Stimulated activated CD8-positive, alpha-beta memory T cell treated with anti-CD3 and anti-CD28 coated beads, Interleukin-7, amount 100 ng/mL, for 24 hours (primary cell): ENCODE measurements around the gene SLC7A4.
"Not testable (repeated sequence)": the region's sequence is repeated elsewhere in the genome, so short reads cannot be mapped to it uniquely, and the experiment has no call there.

ENCODE experiments used
- DNase-seq: peaks from one replicate; pipeline ENCODE4 v3.0.0-alpha.2; 2020; ENCODE audit warnings: low read depth

SLC7A4 gene

DNA sequence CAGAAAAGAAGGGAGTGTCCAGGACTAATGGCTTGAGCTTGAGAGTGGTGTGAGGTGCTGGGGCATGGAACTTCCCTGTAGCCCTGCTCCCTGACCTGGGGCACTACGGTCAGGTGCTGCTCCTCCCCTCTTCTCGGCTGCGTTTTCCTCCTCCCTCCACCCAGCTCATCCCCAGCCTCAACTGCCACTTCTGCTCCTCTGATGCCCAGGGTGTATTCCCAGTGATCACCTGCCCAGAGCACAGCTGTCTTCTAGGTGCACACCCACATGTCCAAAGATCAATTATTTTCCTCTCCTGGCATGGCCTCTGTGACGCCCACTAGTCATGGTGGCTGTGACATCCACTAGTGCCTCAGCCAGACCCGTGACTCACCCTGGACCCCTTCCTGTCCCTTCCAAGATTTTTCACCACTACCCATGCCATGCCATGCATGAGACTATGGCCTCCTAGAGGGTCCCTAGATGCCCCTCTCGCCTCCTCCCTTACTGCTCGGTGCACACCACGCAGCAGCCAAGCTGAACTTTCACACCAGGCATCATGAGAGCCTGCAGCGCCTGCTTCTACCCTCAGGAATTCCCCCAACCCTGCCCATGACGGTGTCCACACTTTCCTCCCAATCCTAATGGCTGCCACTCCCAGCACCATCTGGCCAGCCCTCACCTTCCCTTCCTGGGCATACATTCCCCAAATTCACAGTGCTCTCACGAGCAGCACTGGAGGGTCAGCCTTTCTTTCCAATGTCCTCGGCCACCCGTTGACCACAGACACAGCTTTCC, 15.5 kb downstream of the SLC7A4 start:
- DNase-seq = no peak

DNA sequence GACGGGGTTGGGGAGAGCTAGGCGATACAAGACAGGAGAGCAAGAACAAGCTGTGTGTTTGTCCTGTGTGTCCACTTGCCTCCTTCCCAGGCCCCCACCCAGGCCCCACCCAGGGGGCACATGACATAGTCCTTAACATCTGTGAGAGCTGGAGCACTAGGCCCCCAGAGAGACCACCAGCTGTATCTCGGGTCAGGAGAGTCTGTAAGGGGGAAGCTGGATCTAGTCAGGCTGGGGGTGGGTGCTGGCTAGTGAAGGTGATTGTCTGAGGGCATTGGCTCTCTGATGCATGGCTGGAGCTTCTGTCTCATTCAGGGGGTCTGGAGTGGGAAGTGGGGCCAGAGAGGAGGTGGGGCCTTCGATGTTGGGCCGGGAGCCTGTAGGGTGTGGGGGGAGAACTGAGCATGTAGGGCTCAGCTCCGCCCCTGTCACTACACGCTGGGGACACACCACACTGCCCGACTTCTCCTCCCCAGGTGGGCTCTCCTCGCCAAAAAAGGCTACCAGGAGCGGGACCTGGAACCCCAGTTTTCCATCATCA, 16.8 kb downstream of the SLC7A4 start:
- DNase-seq = no peak

DNA sequence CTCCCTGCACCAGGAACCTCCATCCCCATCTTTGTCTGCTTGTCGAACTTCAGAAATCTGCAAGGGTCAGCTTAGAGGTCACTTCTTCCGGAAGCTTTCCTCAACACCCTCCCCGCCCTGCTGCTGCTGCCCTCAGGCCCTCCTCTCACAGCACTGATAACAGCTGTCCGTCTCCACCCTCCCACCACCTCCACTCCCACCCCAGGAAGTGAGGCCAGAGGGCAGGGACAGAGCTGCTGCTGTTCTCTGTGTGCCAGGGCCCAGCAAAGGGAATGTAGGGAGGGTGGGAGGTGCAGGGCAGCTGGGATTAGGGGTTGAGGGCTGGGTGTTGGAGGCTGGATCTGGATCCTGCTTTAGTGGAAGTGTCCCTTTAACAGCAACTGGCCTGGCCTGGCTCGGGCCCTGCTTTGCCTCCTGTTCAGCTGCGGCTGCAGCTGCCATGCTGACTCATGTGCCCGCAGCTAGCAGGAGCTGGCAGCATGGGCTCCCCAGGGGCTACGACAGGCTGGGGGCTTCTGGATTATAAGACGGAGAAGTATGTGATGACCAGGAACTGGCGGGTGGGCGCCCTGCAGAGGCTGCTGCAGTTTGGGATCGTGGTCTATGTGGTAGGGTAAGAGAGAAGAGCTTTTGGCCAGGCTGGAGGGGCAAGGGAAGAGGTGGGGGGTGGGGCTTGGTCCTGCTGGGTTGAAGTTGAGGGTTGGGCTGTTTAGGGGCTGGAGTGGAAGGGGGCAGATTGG, 17.5 kb downstream of the SLC7A4 start, which contains the start of gene P2RX6:
Gene P2RX6 (plus strand): TSS at position 440 of the 740 bp plus-strand sequence. CDS start 10 bp downstream, at position 450.
- no peak for DNase-seq

DNA sequence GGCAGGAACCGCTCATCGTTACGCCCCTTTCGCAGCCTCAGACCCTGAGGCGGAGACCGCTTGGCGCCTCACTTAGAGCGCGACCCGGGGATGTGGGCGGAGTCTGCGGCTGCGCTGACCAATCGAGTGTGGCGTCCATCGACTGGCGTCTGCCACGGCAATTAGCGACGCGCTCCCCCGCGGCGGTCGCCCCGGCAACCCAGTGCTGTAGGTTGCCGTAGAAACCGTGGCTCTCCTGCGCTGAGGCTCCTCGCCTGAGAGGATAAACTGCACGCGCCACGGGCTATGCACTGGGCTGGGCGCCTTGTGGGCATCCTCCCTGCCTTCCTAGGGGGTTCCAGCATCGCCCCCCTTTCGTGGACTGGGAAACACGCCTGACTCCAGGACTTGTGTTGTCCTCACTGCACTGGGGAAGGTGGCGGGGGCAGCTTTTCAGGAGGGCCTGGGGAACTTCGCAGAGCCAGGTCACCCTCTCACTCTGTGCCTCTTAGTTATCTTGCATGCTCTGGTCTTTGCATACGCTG, 18.1 kb downstream of the SLC7A4 start:
- DNase-seq = peak; percentile 69

- DNase-seq = no peak
These were observed 18.6 kb downstream of the SLC7A4 start for GRCh38 chr22:21013657-21014201.

GRCh38 chr22:21012446-21013407, 19.6 kb downstream of the SLC7A4 start:
- no peak for DNase-seq

DNA sequence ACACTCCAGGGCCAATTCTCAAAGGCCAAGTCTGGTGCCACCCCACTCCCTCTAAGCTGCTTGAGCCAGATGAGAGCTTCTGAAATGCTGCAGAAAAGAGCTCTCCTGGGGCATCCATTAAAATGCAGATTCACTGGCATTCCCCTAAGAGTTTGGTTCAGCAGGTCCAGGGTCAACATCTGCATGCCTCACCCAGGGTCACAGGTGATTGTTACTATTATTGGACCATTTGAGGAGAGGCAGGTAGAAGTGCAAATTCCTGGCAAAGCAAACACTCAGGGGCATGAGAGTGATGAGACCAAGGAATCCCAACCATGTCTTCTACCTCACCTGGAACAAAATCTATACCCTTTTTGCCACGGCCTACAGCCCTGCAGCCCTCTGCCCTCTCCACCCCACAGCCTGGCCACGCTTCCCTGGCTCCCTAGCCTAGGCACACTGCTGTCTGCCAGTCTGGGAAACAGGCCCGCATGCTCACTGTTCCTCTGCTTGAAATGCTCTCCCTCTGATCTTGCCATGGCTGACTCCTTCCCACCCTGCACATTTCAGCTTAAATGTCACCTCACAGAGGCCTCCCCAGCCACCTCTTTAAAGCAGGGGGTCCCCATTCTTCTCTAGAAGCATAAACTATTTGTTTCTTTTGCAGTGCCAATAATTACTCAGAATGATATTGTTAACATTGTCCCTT, 21.8 kb downstream of the SLC7A4 start:
- no peak for DNase-seq

DNA sequence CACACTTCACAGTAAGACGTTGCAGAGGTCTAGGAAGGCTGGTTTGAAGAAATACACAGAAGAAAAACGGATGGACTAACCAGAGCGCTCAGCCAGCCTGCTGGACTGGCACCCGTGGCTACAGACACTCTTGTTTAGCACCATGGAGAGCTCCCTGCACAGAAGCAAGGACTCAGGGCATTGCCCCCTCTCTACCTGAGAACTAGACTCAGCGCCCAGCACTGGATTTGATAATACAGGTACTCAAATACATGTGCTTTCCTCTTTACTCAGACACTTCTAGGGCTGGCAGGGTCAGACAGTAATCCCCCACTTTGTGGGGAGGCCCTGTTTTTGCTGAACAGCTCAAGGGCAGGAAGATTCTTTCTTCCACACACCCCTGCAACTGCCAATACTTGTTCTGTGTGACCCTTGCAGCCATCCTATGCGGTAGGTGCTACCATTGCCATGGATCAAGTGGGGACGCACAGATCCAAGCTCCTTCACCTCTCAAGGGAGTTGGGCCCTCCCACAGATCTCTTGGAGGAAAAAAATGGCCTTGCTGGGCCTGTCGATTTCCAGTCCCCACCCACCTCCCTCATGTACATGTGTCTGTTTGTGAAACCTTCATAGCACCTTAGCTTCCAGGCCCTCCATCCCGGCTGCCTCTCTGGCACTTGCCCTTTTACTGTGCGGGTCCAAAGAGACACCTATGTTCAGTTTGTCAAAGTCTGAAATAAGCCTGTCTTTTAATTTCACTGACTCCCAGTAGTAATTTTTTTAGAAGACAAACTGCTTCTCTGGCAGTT, 22.5 kb downstream of the SLC7A4 start:
- no peak for DNase-seq

GRCh38 chr22:21009208-21009607, 23.2 kb downstream of the SLC7A4 start:
- DNase-seq = not testable (repeated sequence)

GRCh38 chr22:21003782-21004181, 28.6 kb downstream of the SLC7A4 start:
- no peak for DNase-seq

GRCh38 chr22:21001601-21002325, 30.6 kb downstream of the SLC7A4 start, which contains the start of gene THAP7:
Gene THAP7, minus strand, starts transcription at chr22:21002118. Its CDS starts 207 bp downstream, at chr22:21001911.
- DNase-seq = peak; percentile 85

DNA sequence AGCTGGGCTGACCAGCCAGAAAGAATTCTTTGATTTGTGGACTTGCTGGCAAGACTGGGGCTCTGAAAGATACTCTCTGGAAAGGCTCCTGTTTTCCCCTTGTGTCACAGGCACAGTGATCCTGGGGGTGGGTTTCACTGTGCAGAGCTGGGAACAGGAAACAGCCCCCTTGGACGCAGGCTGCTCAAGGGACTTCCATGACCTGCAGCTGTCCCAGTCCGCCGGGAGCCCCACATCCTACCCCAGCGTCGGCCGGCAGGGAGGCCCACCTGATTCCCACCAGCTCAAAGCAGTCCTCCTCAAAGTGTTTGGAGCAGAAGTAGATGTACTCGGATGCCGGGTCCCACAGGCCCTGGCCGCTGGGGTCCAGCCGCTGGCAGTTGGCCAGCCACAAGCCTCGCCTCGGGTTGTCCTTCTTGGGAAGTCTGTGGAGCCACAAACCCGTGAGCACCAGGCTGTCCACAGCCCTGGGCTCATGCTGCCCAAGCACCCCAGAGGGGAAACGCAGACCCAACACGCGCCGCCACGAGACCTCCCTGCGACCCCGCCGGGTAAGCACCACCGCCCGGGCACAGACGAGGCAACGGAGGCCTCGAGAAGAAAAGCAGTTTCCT, 31.3 kb downstream of the SLC7A4 start:
- no peak for DNase-seq

DNA sequence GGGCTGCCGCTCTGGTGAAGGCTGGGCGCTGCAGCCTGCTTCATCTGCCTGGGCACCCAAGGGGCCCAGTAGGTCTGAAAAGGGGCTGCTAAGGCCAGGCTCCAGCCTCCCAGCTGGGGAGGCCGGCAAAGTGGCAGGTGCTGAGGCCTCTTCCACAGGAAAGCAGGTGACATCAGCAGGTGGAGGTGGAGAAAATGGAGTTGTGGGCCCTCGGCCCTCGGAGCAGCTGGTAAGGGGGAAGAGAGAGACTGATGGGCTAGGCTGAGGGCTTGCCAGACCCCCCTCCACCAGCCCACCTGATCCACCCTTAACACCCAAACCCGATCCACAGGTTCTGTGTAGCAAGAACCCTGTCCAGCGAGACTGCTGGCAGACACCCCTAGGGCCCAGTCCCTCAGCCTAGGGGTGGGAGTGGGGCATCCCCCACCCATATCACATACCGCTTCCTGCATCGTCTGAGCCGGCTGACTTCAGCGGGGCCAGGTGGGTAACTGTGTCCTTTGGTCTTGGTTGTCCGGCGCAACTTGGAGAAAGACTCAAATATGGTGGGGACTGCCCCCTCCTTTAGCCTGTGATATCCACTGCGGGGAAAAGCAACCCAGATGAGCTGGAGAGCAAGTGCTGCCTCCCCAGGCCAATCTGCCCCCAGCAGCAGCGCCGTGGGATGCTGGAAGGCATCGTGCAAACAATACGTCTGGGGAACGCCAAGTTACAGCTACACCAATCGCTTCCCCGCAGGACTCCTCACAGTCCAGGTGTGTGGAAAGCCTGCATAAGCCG, 32.0 kb downstream of the SLC7A4 start:
- DNase-seq = no peak

GRCh38 chr22:20999350-21000206, 32.8 kb downstream of the SLC7A4 start:
- no peak for DNase-seq

- DNase-seq = no peak
These were observed 33.7 kb downstream of the SLC7A4 start for GRCh38 chr22:20998411-20999336.
